ENCODE data around the gene EIF3K.
"Not testable (repeated sequence)": the region's sequence is repeated elsewhere in the genome, so short reads cannot be mapped to it uniquely, and the experiment has no call there.

Gene EIF3K

DNA sequence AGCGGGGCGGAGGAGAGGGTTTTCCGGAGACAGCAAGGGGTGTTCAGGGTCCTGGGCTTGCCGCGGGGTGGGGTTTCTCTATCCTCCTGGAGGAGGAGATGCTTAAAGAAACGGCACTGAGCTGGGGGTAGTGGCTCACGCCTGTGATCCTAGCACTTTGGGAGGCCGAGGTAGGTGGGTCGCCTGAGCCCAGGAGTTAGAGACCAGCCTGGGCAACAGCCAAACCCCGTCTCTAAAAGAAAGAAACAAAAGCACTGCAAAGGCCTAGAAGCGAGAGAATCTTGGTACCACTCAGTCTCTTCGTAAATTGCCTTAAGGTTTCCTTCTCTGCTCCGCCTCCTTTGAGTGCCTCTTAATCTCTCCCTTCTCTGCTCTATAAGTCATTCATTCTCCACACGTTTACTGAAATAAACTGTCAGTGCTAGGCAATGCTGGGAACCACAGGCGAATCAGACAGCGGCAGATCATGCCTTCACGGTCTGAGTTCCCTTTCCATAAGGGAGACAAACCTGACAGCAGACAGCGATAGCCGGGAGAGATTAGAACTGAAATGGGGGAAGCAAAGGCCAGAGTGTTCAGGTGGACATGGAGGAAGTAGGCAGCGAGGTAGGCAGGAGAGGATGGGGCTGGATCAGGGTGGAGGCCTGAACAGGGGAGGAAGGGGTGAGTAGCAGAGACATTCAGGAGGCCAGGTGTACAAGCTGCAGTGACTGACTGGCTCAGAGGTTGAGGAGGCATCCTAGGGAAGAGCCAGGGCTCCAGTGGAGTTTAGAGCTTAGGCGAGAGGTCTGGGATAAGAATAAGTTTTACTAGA is 580 bp downstream of the EIF3K start:
- no peak for DNase-seq

DNA sequence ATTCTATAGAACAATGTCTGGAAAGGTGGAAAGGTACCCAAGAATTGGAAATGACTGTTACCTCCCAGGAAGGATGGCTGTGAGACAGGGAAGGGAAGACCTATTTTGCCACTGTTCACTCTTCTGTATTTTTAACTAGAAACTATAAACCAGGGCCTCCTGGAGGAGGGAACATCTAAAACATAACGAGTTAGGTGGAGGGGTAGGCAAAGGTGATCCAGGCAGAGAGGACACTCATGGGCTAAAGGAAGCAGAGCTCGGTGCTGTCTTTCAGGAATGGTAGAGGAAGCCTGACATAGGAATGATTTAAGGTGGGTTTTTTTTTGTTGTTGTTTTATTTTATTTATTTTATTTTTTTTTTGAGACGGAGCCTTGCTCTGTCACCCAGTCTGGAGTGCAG is 5.8 kb downstream of the EIF3K start:
- no peak for DNase-seq

DNA sequence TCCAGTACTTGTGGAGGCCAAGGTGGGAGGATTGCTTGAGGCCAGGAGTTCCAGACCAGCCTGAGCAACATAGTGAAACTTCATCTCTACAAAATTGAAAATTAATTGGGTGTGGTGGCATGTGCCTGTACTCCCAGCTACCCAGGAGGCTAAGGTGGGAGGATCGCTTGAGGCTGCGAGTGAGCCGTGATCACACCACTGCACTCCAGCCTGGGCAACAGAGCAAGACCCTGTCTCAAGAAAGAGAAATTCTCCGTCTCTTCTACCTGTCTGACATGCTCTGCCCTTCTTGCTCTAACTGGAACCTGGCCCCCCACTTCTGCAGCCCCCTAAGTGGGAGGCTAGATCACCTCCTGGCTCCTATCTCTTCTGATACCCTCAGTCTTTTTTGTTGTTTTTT is 7.4 kb downstream of the EIF3K start:
- DNase-seq = no peak

DNA sequence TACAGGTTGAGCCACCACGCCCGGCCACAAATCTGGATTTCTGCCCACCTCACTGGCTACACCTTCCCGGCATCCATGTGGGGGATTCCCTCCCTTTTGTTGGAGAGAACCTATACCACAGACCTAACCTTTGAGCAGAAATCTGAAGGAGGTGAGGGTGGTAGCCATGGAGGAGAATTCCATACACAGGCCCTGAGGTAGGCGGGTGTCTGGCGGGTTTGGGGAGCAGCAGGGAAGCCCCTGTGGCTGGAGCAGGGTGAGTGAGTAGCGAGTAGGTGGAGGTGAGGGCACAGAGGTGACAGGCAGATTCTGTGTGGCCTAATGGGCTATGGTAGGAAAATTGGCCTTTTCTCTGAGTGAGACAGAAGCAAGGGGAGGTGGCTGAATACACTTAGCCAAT is 10.6 kb downstream of the EIF3K start:
- no peak for DNase-seq

DNA sequence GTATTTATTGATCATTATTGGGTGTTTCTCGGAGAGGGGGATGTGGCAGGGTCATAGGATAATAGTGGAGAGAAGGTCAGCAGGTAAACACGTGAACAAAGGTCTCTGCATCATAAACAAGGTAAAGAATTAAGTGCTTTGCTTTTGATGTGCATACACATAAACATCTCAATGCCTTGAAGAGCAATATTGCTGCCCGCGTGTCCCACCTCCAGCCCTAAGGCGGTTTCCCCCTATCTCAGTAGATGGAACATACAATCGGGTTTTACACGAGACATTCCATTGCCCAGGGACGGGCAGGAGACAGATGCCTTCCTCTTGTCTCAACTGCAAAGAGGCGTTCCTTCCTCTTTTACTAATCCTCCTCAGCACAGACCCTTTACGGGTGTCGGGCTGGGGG is 12.3 kb downstream of the EIF3K start:
- DNase-seq = not testable (repeated sequence)

DNA sequence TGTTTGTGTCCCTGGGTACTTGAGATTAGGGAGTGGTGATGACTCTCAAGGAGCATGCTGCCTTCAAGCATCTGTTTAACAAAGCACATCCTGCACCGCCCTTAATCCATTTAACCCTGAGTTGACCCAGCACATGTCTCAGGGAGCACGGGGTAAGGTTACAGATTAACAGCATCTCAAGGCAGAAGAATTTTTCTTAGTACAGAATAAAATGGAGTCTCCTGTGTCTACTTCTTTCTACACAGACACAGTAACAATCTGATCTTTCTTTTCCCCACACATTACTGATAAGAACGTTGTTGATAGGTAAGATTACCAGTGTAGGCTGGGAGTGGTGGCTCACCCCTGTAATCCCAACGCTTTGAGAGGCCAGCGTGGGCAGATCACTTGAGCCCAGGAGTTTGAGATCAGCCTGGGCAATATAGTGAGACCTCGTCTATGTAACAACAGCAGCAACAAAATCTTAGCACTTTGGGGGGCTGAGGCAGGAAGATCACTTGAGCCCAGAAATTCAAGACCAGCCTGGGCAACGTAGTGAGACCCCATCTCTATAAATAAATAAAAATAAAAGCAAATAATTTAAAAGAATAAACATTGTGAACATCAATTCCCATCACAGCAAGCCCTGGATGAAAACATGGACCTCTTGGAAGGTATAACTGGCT is 13.0 kb downstream of the EIF3K start:
- not testable (repeated sequence) for DNase-seq

DNA sequence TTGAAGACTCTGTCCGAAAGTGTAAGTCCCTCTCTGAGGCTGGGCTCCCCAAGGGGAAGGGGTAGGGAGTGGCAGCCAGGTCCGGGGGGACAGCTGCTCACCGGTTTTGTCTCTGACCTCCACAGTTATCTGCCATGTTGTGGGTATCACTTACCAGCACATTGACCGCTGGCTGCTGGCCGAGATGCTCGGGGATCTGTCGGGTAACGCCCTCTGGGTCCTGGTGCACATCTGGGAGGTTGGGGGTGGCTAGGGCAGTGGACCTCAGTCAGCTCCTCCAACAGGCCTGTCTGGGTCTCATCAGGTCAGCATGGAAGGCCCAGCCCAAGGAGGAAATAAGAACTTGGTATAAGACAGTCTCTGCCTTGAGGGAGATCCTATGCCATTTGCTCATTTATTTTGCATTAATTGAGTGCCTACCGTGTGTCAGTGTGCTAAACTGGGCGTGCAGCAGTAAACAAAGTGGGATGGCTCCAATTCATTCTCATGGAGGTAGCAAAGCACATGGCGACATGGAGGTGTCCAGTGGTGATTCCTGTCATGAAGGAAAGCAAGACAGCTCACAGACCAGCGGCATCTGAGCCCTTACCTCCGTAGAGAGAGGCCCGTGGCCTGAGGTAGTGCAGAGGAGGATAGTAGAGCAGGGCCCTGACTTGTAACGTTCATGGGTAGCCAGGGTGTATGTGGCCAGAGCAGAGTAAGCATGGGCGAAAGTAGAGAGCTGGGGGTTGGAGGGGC is 13.7 kb downstream of the EIF3K start:
- no peak for DNase-seq

DNA sequence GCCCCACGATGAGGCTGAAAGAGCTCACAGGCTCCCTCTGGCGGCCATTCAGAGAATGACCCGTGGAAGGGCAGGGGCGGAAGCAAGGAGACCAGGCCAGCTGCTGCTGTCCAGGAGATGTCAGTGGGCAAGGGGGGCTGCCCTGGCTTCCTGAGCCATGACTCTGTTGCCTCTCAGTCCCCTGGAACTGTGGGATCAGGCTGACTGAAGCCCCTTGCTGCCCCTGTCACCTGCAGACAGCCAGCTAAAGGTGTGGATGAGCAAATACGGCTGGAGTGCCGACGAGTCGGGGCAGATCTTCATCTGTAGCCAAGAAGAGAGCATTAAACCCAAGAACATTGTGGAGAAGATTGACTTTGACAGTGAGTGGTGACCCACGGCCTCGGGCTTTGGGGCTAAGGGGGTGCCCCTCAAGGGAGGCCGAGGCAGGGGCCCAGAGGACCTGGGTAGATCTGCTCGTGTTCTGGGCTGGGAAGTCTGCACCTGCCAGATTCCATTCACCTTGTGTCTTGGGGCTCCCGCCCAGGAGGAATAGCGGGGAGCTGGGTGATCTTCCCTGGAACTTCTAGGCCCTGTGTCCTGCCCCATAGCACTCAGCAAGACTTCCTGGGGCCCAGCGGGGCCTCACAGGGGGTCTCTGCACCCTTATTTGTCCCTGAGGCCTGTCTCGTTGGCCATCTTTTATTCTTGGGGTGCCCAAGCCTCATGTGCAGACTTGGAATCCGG is 15.9 kb downstream of the EIF3K start:
- peak in 1 of 2 experiments; percentile 44 for DNase-seq

DNA sequence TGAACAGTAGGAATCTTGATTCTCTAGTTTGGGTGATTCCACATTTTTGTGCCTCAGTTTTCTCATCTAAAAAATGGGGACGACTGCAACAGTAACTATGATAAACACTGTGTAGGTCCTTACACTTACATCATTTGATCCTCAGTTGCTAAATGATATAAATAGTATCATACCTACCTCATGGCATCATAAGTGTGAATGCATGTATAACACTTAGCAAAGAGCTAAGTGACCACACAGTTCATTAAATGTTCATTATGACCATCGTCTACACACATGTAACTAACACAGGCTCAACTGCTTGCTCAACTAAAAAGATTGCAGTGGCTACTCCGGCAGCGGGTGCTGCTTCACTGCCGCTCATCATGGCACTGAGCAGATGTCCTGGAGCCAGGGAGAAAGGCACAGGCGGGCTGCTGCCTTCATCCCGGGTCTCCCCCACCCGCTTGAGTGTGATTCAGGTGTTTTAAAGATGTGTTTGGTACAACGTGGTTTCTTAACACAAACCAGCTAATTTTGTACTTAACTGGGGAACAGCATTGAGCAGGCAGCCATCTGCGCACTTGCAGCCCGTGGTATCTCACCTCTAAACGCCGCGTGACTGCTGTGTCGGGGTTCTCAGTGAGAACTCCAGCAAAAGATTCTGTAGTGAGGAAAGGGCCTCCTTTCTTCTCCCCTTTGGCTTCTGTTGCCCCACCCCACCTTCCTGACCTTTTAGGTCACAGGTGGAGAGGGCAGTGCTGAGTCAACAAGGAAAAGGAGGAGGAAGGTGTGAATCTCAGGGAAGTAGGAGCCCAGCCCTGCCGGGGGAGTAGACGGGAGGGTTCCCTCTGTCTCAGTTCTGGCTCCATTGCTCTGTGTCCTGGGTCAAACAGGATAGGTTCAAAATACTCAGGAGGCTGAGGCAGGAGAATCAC is 16.8 kb downstream of the EIF3K start:
- DNase-seq = no peak

DNA sequence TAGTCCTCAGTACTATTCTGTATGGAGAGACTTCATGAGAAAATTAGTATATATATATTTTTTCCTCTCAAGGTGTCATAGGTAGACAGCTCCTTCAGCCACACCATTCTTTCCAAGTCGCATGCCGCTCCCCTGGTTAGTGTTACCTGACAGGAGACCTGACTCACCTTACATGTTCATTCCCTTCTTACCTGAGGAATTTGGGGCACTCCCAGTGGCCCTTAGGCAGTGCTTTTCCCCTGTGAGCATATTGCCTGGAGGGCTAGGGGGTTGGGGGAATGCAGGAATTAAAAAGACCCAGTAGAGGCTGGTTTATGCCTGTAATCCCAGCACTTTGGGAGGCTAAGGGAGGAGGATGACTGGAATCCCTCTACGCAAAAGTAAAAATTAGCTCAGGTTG is 19.5 kb downstream of the EIF3K start:
- no peak for DNase-seq

DNA sequence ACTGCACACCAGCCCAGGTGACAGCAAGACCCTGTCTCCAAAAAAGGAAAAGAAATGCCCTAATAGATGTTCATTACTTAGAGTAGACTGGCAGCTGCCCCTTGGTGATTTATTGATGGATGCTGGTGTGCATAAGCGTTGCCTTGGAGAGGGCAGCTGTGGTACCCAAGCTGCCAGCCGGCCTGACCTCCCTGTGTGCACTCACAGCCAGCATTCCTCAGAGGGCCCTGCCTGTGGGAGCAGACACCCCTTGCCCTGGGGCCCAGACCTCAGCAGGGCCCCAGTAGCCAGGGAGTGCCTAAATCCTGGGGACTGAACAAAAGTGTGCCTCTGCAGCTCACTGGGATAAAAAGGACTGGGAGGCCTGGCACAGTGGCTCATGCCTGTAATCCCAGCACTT is 20.7 kb downstream of the EIF3K start:
- no peak for DNase-seq

DNA sequence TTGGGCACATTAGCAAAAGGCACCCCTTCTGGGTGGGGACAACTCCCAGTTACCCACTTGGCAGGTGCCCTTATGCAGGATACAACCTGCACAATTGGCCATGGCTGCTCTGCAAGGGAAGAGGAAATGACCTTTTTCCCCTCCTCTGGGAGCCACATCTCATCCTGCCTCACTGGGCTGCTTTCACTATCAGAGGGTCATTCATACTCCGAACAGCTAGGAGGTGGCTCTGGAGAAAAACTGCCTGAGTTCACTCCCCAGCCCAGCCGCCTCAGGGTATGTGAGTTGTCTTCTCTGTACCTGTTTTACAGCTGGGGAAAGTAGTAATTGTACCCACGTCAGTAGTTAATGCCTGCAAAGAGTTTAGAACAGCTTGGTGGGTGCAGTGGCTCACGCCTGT is 21.4 kb downstream of the EIF3K start:
- DNase-seq = no peak

DNA sequence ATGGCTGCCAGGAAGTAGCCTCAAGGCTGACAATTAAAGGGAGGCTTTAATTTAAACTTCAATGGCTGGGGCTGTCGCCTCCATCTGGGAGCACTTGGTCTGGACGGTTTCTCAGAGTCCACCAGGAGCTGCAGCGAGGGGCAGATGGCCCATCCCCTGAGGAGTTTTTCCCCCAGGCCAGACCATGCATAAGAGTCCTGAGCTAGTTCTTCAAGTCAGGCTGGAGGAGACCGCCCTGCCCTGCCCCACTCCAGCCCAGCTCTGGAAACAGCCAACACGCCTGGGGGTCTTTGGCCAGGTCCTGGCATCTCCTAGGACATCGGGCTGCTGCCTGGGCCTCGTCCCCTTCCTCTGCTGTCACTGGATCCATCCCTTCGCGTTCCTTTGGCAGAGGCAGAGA is 23.2 kb downstream of the EIF3K start:
- DNase-seq = no peak

DNA sequence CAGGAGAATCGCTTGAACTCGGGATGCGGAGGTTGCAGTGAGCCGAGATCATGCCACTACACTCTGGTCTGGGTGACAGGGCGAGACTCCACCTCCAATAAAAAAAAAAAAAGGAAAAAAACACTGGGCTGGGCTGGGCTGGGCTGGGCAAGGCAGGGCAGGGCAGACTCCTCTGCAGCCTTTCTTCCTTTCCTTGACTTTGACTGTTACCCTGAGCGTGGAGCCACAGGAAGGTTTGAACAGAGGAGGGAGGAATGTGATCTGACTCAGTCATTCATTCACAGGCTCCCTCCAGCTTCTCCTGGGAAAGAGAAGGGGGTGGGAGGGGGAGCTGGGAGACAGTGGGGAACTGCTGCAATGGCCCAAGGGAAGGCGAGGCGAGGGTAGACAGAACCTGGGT is 25.7 kb downstream of the EIF3K start:
- DNase-seq = no peak

DNA sequence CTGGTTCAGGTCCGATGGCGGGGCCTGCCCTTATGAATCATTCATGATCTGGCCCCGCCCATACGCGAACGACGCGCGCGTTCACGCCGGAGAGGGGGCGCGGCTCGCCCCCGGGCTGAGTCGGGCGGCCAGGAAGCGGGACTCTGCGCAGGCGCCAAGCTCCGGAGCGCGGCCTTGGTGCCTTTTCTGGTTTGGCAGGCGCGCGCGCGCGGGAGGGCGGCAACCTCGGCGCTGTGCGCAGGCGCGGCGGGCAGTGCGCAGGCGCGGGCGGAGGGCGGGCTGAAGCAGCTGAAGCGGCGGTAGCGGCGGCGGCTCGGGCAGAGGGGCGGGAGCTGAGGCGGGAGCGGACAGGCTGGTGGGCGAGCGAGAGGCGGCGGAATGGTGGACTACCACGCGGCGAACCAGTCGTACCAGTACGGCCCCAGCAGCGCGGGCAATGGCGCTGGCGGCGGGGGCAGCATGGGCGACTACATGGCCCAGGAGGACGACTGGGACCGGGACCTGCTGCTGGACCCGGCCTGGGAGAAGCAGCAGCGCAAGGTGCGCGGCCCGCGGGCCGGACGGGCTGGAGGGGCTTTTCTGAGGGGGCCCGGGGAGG is 28.5 kb downstream of the EIF3K start, which contains the start of gene ACTN4:
Gene ACTN4, plus strand, starts transcription at position 282 of the 598 bp plus-strand sequence. Its CDS starts 97 bp downstream, at position 379.
- peak; percentile 97 to 99 for DNase-seq

DNA sequence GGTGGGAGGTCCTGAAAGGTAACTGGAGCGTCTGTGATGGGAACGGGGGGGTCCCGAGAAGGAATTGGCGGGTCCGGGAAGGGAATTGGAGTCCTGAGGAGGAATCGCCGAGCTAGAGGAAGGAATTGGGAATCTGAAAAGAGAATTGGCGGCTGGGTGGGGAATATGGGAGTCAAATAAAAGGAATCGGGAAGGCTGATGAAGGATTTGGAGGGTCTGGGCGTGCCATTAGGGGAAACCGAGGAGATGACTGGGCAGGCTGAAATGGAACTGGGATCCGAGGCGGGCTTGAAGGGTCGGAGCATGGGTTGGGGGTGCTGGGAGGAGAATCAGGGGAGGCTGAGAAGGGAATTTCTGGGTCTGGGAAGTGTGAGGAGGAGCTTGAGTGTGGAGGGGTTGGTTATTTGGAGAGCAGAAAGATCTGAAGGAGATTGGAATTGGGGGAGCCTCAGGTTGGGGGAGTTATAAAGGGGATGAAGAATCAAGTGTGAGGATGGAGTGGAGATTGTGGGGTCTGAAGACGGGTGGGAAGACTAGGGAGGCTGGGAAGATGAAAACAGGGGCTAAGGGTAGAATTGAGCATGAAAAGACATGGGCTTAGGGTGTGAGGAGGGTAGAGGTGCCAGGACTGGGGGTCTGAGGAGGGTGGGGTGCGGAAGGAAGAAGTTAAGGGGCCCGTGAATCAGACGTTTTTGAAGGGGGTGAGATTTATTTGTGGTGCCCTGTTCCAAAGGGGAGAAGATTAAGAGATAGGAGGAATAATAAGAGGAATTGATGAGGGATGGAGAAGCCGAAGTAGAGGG is 29.2 kb downstream of the EIF3K start:
- DNase-seq = no peak

DNA sequence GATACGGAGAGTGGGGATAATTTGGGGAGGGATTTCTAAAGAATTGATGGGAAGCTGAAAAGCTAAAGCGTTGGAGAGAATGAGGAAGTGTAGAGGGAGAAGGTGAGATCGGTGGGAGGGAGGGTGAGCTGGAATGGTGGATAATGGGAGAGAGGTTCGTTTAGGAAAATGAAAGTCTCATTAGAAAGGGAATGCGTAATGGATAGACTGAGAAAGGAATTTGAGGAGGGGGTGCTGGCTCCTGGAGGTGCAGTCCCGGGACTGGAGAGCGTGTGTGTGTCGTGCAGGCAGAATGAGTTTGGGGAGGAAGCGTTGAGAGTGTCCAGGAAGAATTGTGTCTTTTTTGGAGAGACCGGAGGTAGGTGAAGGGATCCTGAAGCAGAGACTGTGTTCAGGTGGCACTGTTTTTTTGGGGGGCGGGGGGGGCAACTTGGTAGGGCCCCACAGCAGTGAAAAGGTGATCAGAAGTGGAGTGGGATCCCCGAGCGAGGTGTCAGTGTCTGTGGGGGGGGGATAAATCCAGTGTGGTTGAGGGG is 29.8 kb downstream of the EIF3K start:
- DNase-seq = no peak

DNA sequence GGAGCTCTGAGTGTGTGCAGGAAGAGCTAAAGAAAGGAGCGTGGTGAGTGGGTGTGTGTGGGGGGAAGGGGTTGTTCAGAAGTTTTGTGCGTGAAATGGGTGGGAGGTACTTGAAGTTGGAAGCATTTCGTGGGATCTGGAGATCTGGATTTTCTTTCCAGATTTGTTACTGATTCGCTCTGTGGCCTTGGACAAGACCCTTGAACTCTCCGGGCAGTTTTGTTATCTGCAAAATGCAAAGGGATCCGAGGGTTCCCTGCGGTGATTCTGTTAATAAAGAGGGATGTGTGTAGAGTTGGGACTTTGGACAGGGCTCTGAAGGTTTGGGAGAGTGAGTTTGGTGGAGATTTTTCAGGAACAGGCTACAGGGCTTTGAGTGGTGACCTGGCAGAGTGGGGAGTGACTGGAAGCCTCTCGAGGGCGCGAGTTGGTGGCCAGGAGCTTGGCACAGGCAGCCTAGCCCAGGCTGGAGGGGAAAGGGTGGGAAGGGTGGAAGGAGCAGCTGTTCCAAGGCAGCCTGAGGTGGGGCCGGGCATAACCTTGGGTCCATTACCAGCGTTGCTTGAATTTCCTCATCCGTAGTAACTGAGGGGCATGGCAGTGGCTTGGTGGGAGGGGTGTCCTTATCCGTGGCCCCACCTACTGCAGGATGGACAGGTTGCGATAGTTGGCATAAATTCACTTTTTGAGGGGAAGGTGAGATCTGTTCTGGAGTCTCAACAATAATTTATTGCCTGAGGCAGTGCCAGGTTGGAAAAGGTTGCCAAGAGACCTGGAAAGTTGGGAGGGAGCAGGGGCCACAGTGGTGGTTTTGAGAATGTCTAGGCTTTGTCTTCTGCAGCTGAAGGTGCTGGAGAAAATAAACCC is 30.6 kb downstream of the EIF3K start:
- DNase-seq = no peak

DNA sequence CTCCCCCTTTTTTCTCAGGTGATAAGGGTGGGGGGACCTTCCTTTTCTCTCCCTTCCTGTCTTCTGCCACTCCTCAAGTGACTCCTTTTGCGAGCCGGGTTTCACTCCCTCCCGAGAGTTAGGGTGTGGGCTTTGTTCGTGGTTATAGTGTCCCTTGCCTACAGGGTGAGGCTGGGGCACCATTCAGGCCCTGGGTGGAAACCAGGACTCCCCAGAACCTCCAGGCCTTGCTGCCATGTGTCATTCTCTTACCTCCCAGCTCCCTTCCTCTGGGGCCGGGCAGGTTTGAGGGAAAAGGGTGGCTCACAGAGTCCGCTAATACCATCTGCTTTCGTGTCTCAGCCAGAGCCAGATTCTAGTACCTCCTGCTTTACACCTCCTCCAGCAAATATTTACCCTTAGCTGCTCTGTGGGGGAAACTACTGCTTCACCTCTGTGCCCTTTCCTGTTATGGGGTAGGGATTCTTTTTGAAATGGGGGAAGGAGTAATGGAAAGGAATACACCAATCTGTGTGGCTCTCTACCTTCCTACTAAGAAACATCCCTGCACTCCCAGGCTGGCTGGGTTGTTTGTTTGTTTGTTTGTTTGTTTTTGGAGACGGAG is 31.3 kb downstream of the EIF3K start:
- DNase-seq = no peak
